Aorta (tissue), 5 donors: Measurements from ENCODE around the gene MYH11. TPM values are rescaled to one million over a fixed set of nuclear protein-coding genes. Genes with fewer than 3 reads are reported as not detected.
"Not testable (repeated sequence)": the region's sequence is repeated elsewhere in the genome, so short reads cannot be mapped to it uniquely, and the experiment has no call there.

ENCODE experiments used
- ATAC-seq: fragments of 200-7000 bp; cut with Tn5 transposase; one replicate; pipeline ENCODE4 v1.9.1; 2022; ENCODE audit warnings: moderate library complexity; ENCODE audit not compliant: low FRiP score
- DNase-seq, 2 donors: peaks; one replicate each; pipeline ENCODE4 v3.0.0-alpha.2; 2020
- H3K27ac ChIP-seq, 2 donors: one replicate each; pipeline ENCODE4 v1.5.1; 2013; ENCODE audit warnings: low read length in 2 of 2, mild to moderate bottlenecking in 2 of 2, moderate library complexity in 2 of 2, control low read depth in 1 of 2, inconsistent platforms in 1 of 2, low read depth in 1 of 2
- H3K27me3 ChIP-seq, 2 donors: one replicate each; pipeline ENCODE4 v1.6.1; 2013; ENCODE audit warnings: control low read depth in 1 of 2, low read length in 1 of 2, mild to moderate bottlenecking in 1 of 2, moderate library complexity in 1 of 2; ENCODE audit not compliant: insufficient read depth in 2 of 2, control insufficient read depth in 1 of 2
- H3K36me3 ChIP-seq, 2 donors: one replicate each; pipeline ENCODE4 v1.6.1; 2013; ENCODE audit warnings: control low read depth in 1 of 2, low read length in 1 of 2, mild to moderate bottlenecking in 1 of 2; ENCODE audit not compliant: insufficient read depth in 2 of 2, control insufficient read depth in 1 of 2
- H3K4me1 ChIP-seq, 2 donors: one replicate each; pipeline ENCODE4 v1.6.1; 2013; ENCODE audit warnings: low read length in 2 of 2, control low read depth in 1 of 2, mild to moderate bottlenecking in 1 of 2, moderate library complexity in 1 of 2; ENCODE audit not compliant: insufficient read depth in 2 of 2, control insufficient read depth in 1 of 2
- H3K4me3 ChIP-seq, 2 donors: one replicate each; pipeline ENCODE4 v1.5.1; 2013; ENCODE audit warnings: low read length in 2 of 2, control low read depth in 1 of 2, mild to moderate bottlenecking in 1 of 2
- H3K9me3 ChIP-seq: one replicate; pipeline ENCODE4 v1.6.1; 2013; ENCODE audit warnings: mild to moderate bottlenecking, low read length; ENCODE audit not compliant: control insufficient read depth
- WGBS, 2 donors: extraction: QIAGEN DNeasy Blood & Tissue Kit; methylation state at CpG; one replicate each; pipeline ENCODE4 v1.1.7; 2013; 5-methylcytosine and 5-hydroxymethylcytosine counted together
- intact Hi-C, 2 donors: fragments of 100-400 bp; cut with DNase I; formaldehyde crosslinking; loops; one replicate each; pipeline versions ENCODE4 v1.14.2 to v1.15.0; 2022
- polyA plus RNA-seq, 2 donors: library from polyadenylated mRNA; stranded (reverse); fragments of 200-250 nt; gene quantifications; one replicate each; pipeline ENCODE4 v1.2.3, GENCODE V29; 2013
- total RNA-seq, 2 donors: library from RNA; stranded (reverse); fragmentation: NEBNext Ultra II Directional; extraction: Animal tissue kit (Norgen Biotek cat#: 25700); gene quantifications; one replicate each; pipeline ENCODE4 v1.2.1, GENCODE V29; 2021
- donor health status: healthy with polysubstance abuse.
- donor health status: Bipolar disorder and iron deficiency.
- donor health status: DM: no; HTN: no; CAD: no.
- donor health status: DM: no; HTN: no; CAD: no.
- donor health status: DM: yes; HTN: yes; CAD: no.

Gene MYH11
- total and polyA plus RNA-seq, 4 donors, result 631 to 2,053 (median 1,169) TPM

DNA sequence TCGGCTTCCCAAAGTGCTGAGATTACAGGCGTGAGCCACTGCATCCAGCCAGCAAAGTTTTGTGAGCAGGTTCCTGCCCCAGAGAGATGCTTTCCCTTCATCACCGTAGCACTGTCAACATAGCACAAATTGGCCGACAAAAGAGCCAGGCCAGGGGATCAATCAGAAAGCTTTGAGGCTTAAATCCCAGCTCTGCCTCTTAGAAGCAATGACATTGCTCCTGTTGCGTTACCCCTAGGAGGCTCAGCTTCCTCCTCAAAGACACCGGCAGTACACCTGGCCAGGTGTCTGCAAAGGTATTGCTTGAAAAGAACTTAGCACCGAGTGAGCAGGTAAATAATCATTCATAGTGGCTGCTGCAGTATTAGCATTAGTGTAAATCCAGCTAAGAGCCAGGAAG lies 120.3 kb downstream of the MYH11 start:
- intact Hi-C loops, result no loop called here
- H3K4me1 ChIP-seq, result no peaks in the 10 kb centered on the region
- 67 to 71% methylated on average over 7 of the region's 7 CpGs for WGBS, 2 donors
- H3K27me3 ChIP-seq, result no peaks in the 10 kb centered on the region
- H3K27ac ChIP-seq, result no peak overlapping the region
- peaks cover 33 to 41% of the 10 kb centered on the region in 2 donors for H3K36me3 ChIP-seq
- ATAC-seq (no peak), DNase-seq (no peak)
- no peaks in the 10 kb centered on the region for H3K9me3 ChIP-seq
- no peak overlapping the region for H3K4me3 ChIP-seq

DNA sequence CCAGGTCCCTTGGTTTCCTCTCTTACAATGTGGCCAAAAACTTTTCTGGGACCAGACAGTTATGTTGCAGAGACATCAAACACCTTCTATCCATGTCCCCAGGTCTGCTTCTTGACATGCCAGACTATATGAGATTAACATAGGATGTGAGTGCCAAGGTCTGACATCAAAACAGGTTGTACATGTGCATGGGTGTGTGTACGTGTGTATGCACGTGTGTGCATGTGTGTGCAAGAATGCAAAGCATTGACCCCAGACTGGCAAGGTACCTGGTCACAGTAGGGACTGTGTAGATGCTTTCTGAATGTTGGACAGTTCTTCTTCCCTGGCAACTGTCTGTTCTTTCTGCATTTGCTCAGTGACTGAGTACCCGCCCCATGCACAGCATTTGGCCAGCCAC lies 121.2 kb downstream of the MYH11 start:
- intact Hi-C loops, result no loop called here
- 59 to 68% methylated on average over 3 of the region's 3 CpGs for WGBS, 2 donors
- Histone ChIP-seq H3K36me3 (peaks cover 28 to 39% of the 10 kb centered on the region in 2 donors), H3K27ac (peak overlapping the region in 1 of 2 donors; percentile 15), H3K4me1 (no peaks in the 10 kb centered on the region), H3K9me3 (no peaks in the 10 kb centered on the region), H3K4me3 (no peak overlapping the region), H3K27me3 (no peaks in the 10 kb centered on the region)
- no peak for ATAC-seq
- no peak for DNase-seq

DNA sequence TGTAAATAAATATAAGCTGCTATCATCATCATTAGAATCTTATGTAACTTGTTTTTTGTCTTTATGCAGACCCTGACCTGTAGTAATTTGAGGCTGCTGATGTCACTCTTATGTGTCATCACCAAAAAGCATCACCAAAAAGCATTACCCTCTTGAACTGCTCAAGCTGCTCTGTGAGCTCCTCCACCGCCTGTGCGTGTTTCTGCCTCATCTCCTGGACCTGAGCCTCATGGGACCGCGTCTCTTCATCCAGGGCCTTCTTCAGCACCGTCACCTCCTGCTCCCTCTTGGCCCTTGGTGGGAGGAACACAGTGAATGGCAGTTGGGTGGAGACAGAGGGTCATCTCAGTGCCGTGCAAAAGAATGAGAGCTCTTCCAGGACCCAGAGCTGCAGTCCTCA lies 124.4 kb downstream of the MYH11 start:
- H3K4me1 ChIP-seq, result no peaks in the 10 kb centered on the region
- H3K4me3 ChIP-seq, result no peak overlapping the region
- no peak for ATAC-seq
- no peaks in the 10 kb centered on the region for H3K27me3 ChIP-seq
- peaks cover 19 to 38% of the 10 kb centered on the region in 2 donors for H3K36me3 ChIP-seq
- H3K9me3 ChIP-seq, result no peaks in the 10 kb centered on the region
- H3K27ac ChIP-seq, result no peak overlapping the region
- 83 to 85% methylated on average over 6 of the region's 6 CpGs for WGBS, 2 donors
- no peak for DNase-seq
- intact Hi-C loops, result no loop called here

DNA sequence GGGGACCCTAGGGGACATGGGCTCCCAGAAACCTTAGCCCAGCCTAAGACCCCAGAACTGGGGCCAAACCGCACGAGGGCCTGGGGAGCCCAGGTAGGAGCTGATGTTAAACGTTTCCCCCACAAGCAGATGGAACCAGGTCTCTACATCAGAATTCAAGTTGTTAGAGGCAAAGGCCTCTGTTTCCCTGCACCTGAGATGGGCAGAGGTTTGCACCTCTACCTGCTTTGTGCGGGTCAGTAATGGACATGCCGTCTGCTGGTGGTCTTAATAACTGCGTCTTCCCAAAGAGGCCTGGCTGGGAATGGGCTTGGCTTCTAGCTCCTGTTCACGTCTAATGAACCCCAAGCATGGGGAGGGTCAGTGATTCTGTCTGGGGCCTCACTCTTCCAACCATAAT lies 127.7 kb downstream of the MYH11 start:
- intact Hi-C loops, result no loop called here
- Histone ChIP-seq H3K9me3 (no peaks in the 10 kb centered on the region), H3K36me3 (peaks cover 10 to 39% of the 10 kb centered on the region in 2 donors), H3K27ac (peak overlapping the region in 1 of 2 donors; percentile 6), H3K4me3 (no peak overlapping the region), H3K27me3 (no peaks in the 10 kb centered on the region), H3K4me1 (no peaks in the 10 kb centered on the region)
- DNase-seq (no peak), ATAC-seq (no peak)
- WGBS, 2 donors, result 82 to 83% methylated on average over 7 of the region's 7 CpGs

DNA sequence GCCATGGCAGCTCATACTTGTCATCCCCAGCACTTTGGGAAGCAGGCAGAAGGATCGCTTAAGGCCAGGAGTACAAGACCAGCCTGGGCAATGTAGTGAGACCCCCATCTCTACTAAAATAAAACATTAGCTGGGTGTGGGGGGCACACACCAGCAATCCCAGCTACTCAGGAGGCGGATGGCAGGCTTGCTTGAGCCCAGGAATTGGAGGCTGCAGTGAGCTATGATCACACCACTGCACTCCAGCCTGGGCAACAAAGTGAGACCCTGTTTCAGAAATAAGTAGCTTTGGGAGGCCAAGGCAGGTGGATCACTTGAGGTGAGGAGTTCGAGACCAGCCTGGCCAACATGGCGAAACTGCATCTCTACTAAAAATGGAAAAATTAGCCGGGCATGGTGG lies 129.1 kb downstream of the MYH11 start:
- ATAC-seq, H3K9me3 ChIP-seq, intact Hi-C loops, H3K4me1 ChIP-seq, DNase-seq, H3K27me3 ChIP-seq, H3K4me3 ChIP-seq: not testable (repeated sequence)
- peak overlapping the region in 1 of 2 donors; percentile 7 for H3K27ac ChIP-seq
- peaks cover 7 to 39% of the 10 kb centered on the region in 2 donors for H3K36me3 ChIP-seq
- WGBS, 2 donors, result 91 to 95% methylated on average over 5 of the region's 5 CpGs

DNA sequence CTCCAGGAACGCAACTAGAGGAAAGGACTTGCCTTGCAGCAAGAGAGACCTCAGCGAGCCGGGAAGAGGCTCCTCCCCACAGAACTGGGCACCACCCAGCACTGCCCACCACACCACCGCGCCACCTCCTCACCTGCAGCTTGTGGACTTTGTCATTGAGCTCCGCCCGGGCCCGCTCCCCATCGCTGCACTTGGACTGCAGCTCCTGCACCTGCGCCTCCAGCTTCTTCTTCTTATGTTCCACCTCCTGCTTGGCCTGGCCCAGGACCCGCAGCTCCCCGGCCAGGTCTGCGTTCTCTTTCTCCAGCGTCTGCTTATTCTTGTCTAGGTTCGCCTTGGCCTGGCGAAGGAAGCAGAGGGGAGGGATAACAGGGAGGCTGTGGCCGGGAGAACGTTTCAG lies 130.1 kb downstream of the MYH11 start:
- no peak for DNase-seq
- WGBS, 2 donors, result 85 to 88% methylated on average over 18 of the region's 18 CpGs
- Histone ChIP-seq H3K27ac (peak overlapping the region in 1 of 2 donors; percentile 21), H3K36me3 (peaks cover 4 to 37% of the 10 kb centered on the region in 2 donors), H3K9me3 (no peaks in the 10 kb centered on the region), H3K4me1 (no peaks in the 10 kb centered on the region), H3K27me3 (no peaks in the 10 kb centered on the region), H3K4me3 (no peak overlapping the region)
- intact Hi-C loops, result no loop called here
- ATAC-seq, result no peak

DNA sequence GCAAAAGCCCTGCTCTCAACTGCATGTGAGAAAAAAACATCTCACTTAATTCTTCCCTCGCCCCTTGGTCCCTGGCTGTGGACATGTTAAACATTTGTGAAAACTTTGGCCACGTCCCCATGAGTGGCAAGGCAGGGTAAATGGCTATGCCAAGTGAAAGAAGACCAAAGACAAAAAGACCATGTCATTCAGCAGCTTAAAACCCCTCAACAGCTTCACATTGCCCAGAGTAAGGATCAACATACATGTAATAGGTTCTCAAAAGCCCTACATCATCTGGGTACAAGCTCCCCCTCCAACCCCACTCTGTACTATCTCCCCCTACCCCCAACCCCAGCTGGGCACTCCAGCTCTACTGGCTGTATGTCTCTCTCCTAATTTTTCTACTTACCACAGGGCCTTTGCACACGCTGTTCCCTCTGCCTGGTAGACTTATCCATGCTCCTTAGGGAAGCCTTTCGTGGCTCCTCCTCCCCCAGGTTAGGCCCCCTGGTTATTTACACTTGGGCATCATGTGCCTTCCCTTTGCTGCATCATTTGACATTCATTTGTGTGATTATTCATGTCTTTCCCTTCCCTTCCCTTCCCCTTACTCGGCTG lies 131.1 kb downstream of the MYH11 start:
- Histone ChIP-seq H3K27me3 (no peaks in the 10 kb centered on the region), H3K4me3 (no peak overlapping the region), H3K36me3 (peaks cover 4 to 40% of the 10 kb centered on the region in 2 donors), H3K9me3 (no peaks in the 10 kb centered on the region), H3K4me1 (no peaks in the 10 kb centered on the region), H3K27ac (no peak overlapping the region)
- ATAC-seq (no peak), DNase-seq (no peak)
- intact Hi-C loops, result no loop called here
- WGBS, 2 donors, result 76 to 77% methylated on average over 5 of the region's 5 CpGs

DNA sequence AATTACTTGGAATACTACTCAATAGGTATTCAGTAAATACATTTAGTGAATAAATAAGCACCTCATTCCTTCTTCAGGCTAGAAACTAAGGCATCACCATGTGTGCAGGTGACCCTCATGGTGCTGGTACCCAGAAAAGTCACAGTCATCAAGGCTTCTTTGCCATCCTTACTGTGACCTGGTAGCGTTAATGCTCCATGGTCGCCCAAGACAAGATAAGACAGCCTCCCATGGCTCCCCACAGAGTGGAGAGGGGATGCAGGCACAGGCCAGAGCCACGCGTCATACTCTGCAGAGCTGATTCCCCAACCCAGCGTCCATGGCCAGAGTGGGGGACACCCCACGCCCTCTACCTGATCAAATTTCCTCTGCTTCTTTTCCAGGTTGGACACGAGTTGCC lies 133.0 kb downstream of the MYH11 start:
- intact Hi-C loops, result no loop called here
- no peak overlapping the region for H3K4me3 ChIP-seq
- no peaks in the 10 kb centered on the region for H3K27me3 ChIP-seq
- no peak overlapping the region for H3K27ac ChIP-seq
- no peaks in the 10 kb centered on the region for H3K9me3 ChIP-seq
- ATAC-seq (no peak), DNase-seq (no peak)
- H3K36me3 ChIP-seq, result peaks cover 9 to 46% of the 10 kb centered on the region in 2 donors
- H3K4me1 ChIP-seq, result no peaks in the 10 kb centered on the region
- 76 to 82% methylated on average over 7 of the region's 7 CpGs for WGBS, 2 donors

DNA sequence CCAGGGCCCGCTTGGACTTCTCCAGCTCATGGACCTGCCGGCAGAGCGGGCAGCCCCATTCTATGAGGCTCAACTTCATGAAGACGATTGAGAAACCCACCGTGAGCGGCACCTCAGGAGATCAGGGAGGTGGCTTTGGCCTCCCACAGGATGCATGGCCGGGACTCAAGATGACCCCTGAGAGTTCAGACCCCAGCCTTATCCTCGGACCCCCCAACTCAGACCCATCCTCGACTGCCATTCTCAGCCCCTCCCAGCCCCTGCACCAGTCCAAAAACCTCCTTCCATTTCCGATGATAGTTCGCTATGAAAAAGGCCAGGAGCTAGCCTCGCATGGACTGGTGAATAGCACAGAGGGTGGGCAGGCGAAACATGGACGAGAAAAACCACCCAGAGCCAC lies 135.8 kb downstream of the MYH11 start:
- DNase-seq (no peak), ATAC-seq (no peak)
- WGBS, 2 donors, result 86 to 90% methylated on average over 14 of the region's 14 CpGs
- Histone ChIP-seq H3K36me3 (peaks cover 9 to 48% of the 10 kb centered on the region in 2 donors), H3K9me3 (no peaks in the 10 kb centered on the region), H3K4me1 (no peaks in the 10 kb centered on the region), H3K27ac (no peak overlapping the region), H3K27me3 (no peaks in the 10 kb centered on the region), H3K4me3 (no peak overlapping the region)
- intact Hi-C loops, result no loop called here
